Calu3 (cell line): ENCODE results near the gene MBIP. TPM values are rescaled to one million over a fixed set of nuclear protein-coding genes. Genes with fewer than 3 reads are reported as not detected.
"Not testable (repeated sequence)": the region's sequence is repeated elsewhere in the genome, so short reads cannot be mapped to it uniquely, and the experiment has no call there.

Experiments
- BruUV-seq: library from RNA; stranded (reverse); fragments of 400-500 nt; replicated peaks from 2 replicates; lab custom pipeline; 2021; lab: Mats Ljungman, UMichigan
- CTCF ChIA-PET: fragments of 300-600 bp; sonication (Branson Sonifier 250); formaldehyde crosslinking; loops from one replicate; lab custom pipeline; 2022; ENCODE audit warnings: antibody characterized with exemption; lab: Charles Lee
- DNase-seq: peaks from one replicate; pipeline ENCODE4 v3.0.0; 2022
- H3K27ac Mint-ChIP-seq: one replicate; pipeline ENCODE4 v1.8.0; 2022; ENCODE audit warnings: mixed read lengths; ENCODE audit not compliant: unreplicated experiment
- H3K27me3 Mint-ChIP-seq: one replicate; pipeline ENCODE4 v1.8.0; 2022; ENCODE audit warnings: mixed read lengths; ENCODE audit not compliant: unreplicated experiment
- H3K36me3 Mint-ChIP-seq: one replicate; pipeline ENCODE4 v1.8.0; 2022; ENCODE audit warnings: mild to moderate bottlenecking, moderate library complexity, mixed read lengths; ENCODE audit not compliant: insufficient read depth, unreplicated experiment
- H3K4me1 Mint-ChIP-seq: one replicate; pipeline ENCODE4 v1.8.0; 2022; ENCODE audit warnings: mild to moderate bottlenecking, low read depth, mixed read lengths; ENCODE audit not compliant: unreplicated experiment
- H3K4me3 Mint-ChIP-seq: one replicate; pipeline ENCODE4 v1.8.0; 2022; ENCODE audit warnings: mild to moderate bottlenecking, low read depth, moderate library complexity, mixed read lengths; ENCODE audit not compliant: unreplicated experiment
- H3K9me3 Mint-ChIP-seq: one replicate; pipeline ENCODE4 v1.8.0; 2022; ENCODE audit warnings: low read depth, mixed read lengths; ENCODE audit not compliant: unreplicated experiment
- intact Hi-C: fragments of 100-400 bp; cut with micrococcal nuclease; formaldehyde crosslinking; loops from one replicate; pipeline ENCODE4 v1.10.0; 2022; ENCODE audit not compliant: unreplicated experiment
- total RNA-seq: library from RNA; stranded (reverse); gene quantifications from 2 replicates; pipeline ENCODE4 v1.2.3, GENCODE V29; 2022
- TF ChIP-seq, protein P1 (sequence below): fragments of 200-600 bp; IDR thresholded peaks from one replicate; pipeline ENCODE4 v1.8.0; 2022; ENCODE audit warnings: antibody characterized with exemption; ENCODE audit not compliant: unreplicated experiment

Gene MBIP
- total RNA-seq, 1 experiment from 2014 or later = 20.0 TPM

DNA sequence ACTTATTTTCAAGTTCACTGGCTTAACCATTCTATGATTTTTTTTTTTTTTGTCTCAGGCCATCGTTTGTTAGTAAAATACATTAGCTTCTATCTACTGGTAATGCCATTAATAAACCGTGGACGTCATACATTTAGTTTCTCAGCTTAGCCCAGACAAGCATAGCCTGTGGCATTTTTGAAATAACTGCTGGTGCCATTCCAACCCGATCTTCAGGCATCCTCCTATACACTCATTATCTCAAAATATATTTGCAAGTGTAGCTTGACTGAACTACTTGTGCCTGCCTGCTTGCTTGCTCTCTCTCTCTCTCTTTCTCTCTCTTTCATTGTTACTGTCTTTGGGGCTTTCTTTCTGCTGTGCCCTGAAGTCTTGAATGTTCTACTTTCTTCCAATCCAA, 12.7 kb upstream of the MBIP start:
- peaks cover 18% of the 10 kb centered on the region for H3K27me3 Mint-ChIP-seq
- no TSS peak for BruUV-seq
- no peaks in the 10 kb centered on the region for H3K4me1 Mint-ChIP-seq
- CTCF ChIA-PET = no interaction called here
- H3K36me3 Mint-ChIP-seq = no peaks in the 10 kb centered on the region
- H3K4me3 Mint-ChIP-seq = no peak overlapping the region
- TF ChIP-seq, protein P1, sequence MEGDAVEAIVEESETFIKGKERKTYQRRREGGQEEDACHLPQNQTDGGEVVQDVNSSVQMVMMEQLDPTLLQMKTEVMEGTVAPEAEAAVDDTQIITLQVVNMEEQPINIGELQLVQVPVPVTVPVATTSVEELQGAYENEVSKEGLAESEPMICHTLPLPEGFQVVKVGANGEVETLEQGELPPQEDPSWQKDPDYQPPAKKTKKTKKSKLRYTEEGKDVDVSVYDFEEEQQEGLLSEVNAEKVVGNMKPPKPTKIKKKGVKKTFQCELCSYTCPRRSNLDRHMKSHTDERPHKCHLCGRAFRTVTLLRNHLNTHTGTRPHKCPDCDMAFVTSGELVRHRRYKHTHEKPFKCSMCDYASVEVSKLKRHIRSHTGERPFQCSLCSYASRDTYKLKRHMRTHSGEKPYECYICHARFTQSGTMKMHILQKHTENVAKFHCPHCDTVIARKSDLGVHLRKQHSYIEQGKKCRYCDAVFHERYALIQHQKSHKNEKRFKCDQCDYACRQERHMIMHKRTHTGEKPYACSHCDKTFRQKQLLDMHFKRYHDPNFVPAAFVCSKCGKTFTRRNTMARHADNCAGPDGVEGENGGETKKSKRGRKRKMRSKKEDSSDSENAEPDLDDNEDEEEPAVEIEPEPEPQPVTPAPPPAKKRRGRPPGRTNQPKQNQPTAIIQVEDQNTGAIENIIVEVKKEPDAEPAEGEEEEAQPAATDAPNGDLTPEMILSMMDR = no peak
- no peaks in the 10 kb centered on the region for H3K9me3 Mint-ChIP-seq
- H3K27ac Mint-ChIP-seq = no peak overlapping the region
- DNase-seq = no peak
- intact Hi-C loops = no loop called here

DNA sequence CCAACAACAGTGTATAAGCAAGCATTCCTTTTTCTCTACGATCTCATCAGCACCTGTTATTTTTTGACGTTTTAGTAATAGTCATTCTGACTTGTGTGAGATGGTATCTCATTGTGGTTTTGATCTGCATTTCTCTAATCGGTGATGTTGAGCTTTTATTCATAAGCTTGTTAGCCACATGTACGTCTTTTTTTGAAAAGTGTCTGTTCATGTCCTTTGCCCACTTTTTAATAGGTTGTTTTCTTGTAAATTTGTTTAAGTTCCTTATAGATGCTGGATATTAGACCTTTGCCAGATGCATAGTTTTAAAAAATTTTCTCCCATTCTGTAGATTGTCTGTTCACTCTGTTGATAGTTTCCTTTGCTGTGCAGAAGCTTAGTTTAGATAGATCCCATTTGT, 7.1 kb upstream of the MBIP start:
- H3K4me1 Mint-ChIP-seq, H3K9me3 Mint-ChIP-seq, intact Hi-C loops, BruUV-seq, DNase-seq, CTCF ChIA-PET, H3K36me3 Mint-ChIP-seq, H3K27ac Mint-ChIP-seq, H3K4me3 Mint-ChIP-seq: not testable (repeated sequence)
- peaks cover 50% of the 10 kb centered on the region for H3K27me3 Mint-ChIP-seq

- CTCF ChIA-PET = no interaction called here
- Mint-ChIP-seq H3K36me3 (peaks cover 3% of the 10 kb centered on the region), H3K4me3 (no peak overlapping the region), H3K27ac (no peak overlapping the region), H3K27me3 (peaks cover 40% of the 10 kb centered on the region), H3K9me3 (no peaks in the 10 kb centered on the region), H3K4me1 (no peaks in the 10 kb centered on the region)
- TF ChIP-seq, protein P1 = no peak
- intact Hi-C loops = no loop called here
- no peak for DNase-seq
- BruUV-seq = no TSS peak
Observed at GRCh38 chr14:36325853-36326252, 5.4 kb upstream of the MBIP start.

GRCh38 chr14:36324897-36325296, 4.5 kb upstream of the MBIP start:
- intact Hi-C loops = no loop called here
- Mint-ChIP-seq H3K27ac (no peak overlapping the region), H3K4me3 (no peak overlapping the region), H3K36me3 (peaks cover 13% of the 10 kb centered on the region), H3K27me3 (peaks cover 40% of the 10 kb centered on the region), H3K9me3 (no peaks in the 10 kb centered on the region), H3K4me1 (no peaks in the 10 kb centered on the region)
- CTCF ChIA-PET = no interaction called here
- no TSS peak for BruUV-seq
- DNase-seq = no peak
- TF ChIP-seq, protein P1 = no peak

- TF ChIP-seq, protein P1 = no peak
- no peaks in the 10 kb centered on the region for H3K9me3 Mint-ChIP-seq
- no peak for DNase-seq
- intact Hi-C loops = no loop called here
- peak overlapping the region; percentile 95 for H3K4me3 Mint-ChIP-seq
- peaks cover 21% of the 10 kb centered on the region for H3K36me3 Mint-ChIP-seq
- BruUV-seq = TSS peak; percentile 64
- H3K27me3 Mint-ChIP-seq = peaks cover 27% of the 10 kb centered on the region
- CTCF ChIA-PET = interaction anchor here (0.7 to 1.3 kb wide), 5 partner anchors 17 to 284 kb away, joined by 3 to 4 read pairs (median 4); no protein-coding TSS in a partner anchor
- H3K27ac Mint-ChIP-seq = peak overlapping the region; percentile 91
- peaks cover 3% of the 10 kb centered on the region for H3K4me1 Mint-ChIP-seq
Observed at GRCh38 chr14:36320897-36321381, 502 bp upstream of the MBIP start.
